ENCODE results near the gene SMIM22.

Gene SMIM22, protein sequence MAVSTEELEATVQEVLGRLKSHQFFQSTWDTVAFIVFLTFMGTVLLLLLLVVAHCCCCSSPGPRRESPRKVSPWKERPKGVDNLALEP

DNA sequence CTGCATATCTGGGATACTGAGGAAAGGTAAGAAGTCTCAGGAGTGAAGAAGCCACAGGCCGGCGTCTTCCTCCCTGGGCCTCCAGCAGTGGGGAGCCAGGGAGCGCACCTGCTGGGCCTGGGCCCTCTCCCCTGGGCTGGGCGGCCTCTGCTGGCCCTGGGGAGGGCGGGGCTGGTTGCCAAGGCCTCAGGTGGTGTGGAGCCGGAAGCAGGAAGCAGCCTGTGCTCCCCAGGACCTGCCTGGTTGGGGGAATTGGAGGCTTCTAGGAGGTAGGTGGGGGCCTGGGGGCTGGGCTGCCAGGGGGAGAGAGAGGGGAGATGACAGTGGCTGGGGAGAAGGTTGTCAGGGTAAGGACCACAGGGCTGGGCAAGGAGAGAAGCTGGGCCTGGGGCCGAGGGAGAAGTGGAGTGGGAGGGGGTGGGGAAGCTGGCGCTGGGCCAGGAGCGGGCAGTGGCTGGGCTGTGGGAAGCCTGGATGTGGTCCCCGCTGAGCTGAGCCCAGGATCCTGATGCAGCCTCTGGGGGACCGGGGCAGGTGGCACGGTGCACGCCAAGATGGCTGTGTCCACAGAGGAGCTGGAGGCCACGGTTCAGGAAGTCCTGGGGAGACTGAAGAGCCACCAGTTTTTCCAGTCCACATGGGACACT lies at the start of gene SMIM22:
SMIM22 (plus strand) TSS at position 189 of the 647 bp plus-strand sequence; CDS start at position 555, 366 bp downstream.
- H3K9me3 ChIP-seq, result no peaks in the 10 kb centered on the region
- no peaks in the 10 kb centered on the region for H3K27me3 ChIP-seq
- H3K4me1 ChIP-seq (ENCODE audit: control insufficient read depth in 1 of 2, insufficient read depth in 1 of 2, low read depth in 1 of 2, low read length in 1 of 2), result peaks cover 3 to 11% of the 10 kb centered on the region in 2 experiments
- TF ChIP-seq, protein P1, sequence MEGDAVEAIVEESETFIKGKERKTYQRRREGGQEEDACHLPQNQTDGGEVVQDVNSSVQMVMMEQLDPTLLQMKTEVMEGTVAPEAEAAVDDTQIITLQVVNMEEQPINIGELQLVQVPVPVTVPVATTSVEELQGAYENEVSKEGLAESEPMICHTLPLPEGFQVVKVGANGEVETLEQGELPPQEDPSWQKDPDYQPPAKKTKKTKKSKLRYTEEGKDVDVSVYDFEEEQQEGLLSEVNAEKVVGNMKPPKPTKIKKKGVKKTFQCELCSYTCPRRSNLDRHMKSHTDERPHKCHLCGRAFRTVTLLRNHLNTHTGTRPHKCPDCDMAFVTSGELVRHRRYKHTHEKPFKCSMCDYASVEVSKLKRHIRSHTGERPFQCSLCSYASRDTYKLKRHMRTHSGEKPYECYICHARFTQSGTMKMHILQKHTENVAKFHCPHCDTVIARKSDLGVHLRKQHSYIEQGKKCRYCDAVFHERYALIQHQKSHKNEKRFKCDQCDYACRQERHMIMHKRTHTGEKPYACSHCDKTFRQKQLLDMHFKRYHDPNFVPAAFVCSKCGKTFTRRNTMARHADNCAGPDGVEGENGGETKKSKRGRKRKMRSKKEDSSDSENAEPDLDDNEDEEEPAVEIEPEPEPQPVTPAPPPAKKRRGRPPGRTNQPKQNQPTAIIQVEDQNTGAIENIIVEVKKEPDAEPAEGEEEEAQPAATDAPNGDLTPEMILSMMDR (IDR thresholded peaks at IDR 0.05), result no peak
- H3K36me3 ChIP-seq, result peaks cover 54% of the 10 kb centered on the region
- no peak within 1 kb of the TSS for H3K27ac ChIP-seq
- no peak within 1 kb of the TSS for H3K4me3 ChIP-seq (ENCODE audit: low read depth in 1 of 2, low read length in 1 of 2)

- Histone ChIP-seq H3K27ac (no peak overlapping the region), H3K27me3 (peaks cover 11% of the 10 kb centered on the region), H3K9me3 (no peaks in the 10 kb centered on the region), H3K4me1 (ENCODE audit: control insufficient read depth in 1 of 2, insufficient read depth in 1 of 2, low read depth in 1 of 2, low read length in 1 of 2) (peaks cover 4 to 5% of the 10 kb centered on the region in 2 experiments), H3K36me3 (peaks cover 10% of the 10 kb centered on the region), H3K4me3 (ENCODE audit: low read depth in 1 of 2, low read length in 1 of 2) (no peak overlapping the region)
- TF ChIP-seq, protein P1 (IDR thresholded peaks at IDR 0.05), result no peak
These were observed 49.0 kb upstream of the SMIM22 start for GRCh38 chr16:4746215-4746614.

DNA sequence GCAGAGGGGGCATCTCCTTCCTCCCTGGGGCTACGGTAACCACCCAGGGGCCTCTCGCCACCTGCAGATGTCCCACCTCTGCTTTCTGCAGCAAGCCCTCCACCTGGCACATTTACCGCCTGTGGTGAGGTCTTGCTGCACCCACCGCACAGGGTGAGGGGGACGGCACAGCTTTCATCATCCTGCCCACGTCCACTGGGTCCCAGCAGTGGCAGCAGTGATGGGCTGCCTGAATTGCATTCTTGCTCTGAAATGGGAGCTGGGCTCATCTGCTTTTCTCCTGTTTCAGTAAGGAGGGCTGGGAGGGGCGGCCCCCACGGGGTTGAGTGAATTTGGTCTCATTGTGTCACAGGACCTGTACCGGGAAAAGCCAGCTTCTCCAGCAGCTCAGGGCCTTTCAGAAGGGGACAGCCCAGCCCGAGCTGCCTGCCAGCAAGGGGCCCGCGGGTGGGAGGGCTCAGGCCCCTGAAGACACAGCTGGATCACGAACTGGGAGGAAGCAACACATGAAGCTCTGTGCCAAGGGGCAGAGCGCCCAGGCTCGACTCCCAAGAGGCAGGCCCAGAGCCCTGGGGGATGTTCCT lies 48.1 kb upstream of the SMIM22 start:
- TF ChIP-seq, protein P1 (IDR thresholded peaks at IDR 0.05), result no peak
- peaks cover 11% of the 10 kb centered on the region for H3K27me3 ChIP-seq
- H3K36me3 ChIP-seq, result peaks cover 19% of the 10 kb centered on the region
- no peak overlapping the region for H3K4me3 ChIP-seq (ENCODE audit: low read depth in 1 of 2, low read length in 1 of 2)
- peaks cover 4 to 5% of the 10 kb centered on the region in 2 experiments for H3K4me1 ChIP-seq (ENCODE audit: control insufficient read depth in 1 of 2, insufficient read depth in 1 of 2, low read depth in 1 of 2, low read length in 1 of 2)
- H3K27ac ChIP-seq, result no peak overlapping the region
- no peaks in the 10 kb centered on the region for H3K9me3 ChIP-seq

DNA sequence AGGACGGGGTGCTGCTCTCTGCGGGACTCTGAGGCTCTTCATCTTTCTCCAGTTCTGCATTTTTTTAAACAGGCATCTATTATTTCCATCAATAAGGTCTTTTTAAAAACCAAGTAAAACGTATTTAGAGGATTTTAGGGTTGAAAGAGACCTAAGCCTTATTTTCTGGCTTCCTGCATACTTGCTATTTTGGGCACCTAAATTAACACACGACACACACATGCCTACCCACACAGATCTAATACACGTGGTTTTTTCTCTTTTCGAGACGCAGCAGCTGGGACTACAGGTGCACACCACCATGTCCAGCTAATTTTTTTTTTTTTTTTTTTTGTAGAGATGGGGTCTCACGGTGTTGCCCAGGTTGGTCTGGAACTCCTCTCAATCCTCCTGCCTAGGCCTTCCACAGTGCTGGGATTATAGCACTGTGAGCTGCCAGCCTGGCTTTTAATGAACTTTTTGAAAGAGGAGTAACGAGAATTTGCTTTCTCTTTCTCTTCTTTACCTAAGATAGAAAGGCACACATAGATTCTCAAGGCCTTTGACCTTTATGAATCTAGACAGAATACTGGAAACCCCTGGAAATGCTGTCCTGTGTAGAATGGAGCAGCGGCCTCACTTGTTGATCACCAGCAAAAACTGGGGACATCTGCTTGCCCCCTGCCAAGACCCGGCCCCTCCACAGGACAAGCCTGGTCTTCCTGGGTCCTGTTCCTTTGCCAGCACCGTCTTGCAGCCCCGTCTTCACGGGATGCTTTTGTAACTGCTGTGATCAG lies 47.1 kb upstream of the SMIM22 start:
- Histone ChIP-seq H3K27ac (no peak overlapping the region), H3K36me3 (peaks cover 29% of the 10 kb centered on the region), H3K9me3 (no peaks in the 10 kb centered on the region), H3K4me3 (ENCODE audit: low read depth in 1 of 2, low read length in 1 of 2) (no peak overlapping the region), H3K27me3 (peaks cover 6% of the 10 kb centered on the region), H3K4me1 (ENCODE audit: control insufficient read depth in 1 of 2, insufficient read depth in 1 of 2, low read depth in 1 of 2, low read length in 1 of 2) (peaks cover 4 to 5% of the 10 kb centered on the region in 2 experiments)
- TF ChIP-seq, protein P1 (IDR thresholded peaks at IDR 0.05), result no peak

GRCh38 chr16:4748682-4749411 lies 46.3 kb upstream of the SMIM22 start:
- no peaks in the 10 kb centered on the region for H3K4me1 ChIP-seq (ENCODE audit: control insufficient read depth in 1 of 2, insufficient read depth in 1 of 2, low read depth in 1 of 2, low read length in 1 of 2)
- H3K4me3 ChIP-seq (ENCODE audit: low read depth in 1 of 2, low read length in 1 of 2), result no peak overlapping the region
- no peaks in the 10 kb centered on the region for H3K27me3 ChIP-seq
- H3K36me3 ChIP-seq, result peaks cover 37% of the 10 kb centered on the region
- H3K9me3 ChIP-seq, result no peaks in the 10 kb centered on the region
- no peak overlapping the region for H3K27ac ChIP-seq
- TF ChIP-seq, protein P1 (IDR thresholded peaks at IDR 0.05), result no peak
